ENCODE results near the gene HSD3B7.

Gene HSD3B7

GRCh38 chr16:30947541-30947858 lies 37.5 kb upstream of the HSD3B7 start:
- DNase-seq (ENCODE audit: low read depth, low spot score) = no peak
- Histone ChIP-seq H3K27me3 (ENCODE audit: insufficient read depth, insufficient read length) (no peaks in the 10 kb centered on the region), H3K4me1 (ENCODE audit: insufficient read depth, insufficient read length) (peaks cover 14% of the 10 kb centered on the region), H3K4me3 (ENCODE audit: insufficient read length, low read depth) (peak overlapping the region; percentile 40), H3K9ac (ENCODE audit: insufficient read length, low read depth) (peak overlapping the region; percentile 74), H3K36me3 (ENCODE audit: insufficient read depth, insufficient read length, low read length) (peaks cover 37% of the 10 kb centered on the region), H3K9me3 (ENCODE audit: insufficient read depth, low read length) (no peaks in the 10 kb centered on the region)
- TF ChIP-seq YY1 (IDR thresholded peaks at IDR 0.05; ENCODE audit: insufficient read depth, insufficient read length) = no peak
- no peak for TF ChIP-seq SUZ12 (IDR thresholded peaks at IDR 0.05; ENCODE audit: extremely low read depth, insufficient read depth, insufficient read length)
- no peak for TF ChIP-seq ZNF274 (IDR thresholded peaks at IDR 0.05; ENCODE audit: low read depth, low read length)

GRCh38 chr16:30947859-30948666 lies 36.9 kb upstream of the HSD3B7 start:
- Histone ChIP-seq H3K36me3 (ENCODE audit: insufficient read depth, insufficient read length, low read length) (peaks cover 31% of the 10 kb centered on the region), H3K9me3 (ENCODE audit: insufficient read depth, low read length) (no peaks in the 10 kb centered on the region), H3K4me1 (ENCODE audit: insufficient read depth, insufficient read length) (peaks cover 11% of the 10 kb centered on the region), H3K9ac (ENCODE audit: insufficient read length, low read depth) (peak overlapping the region; percentile 74), H3K27me3 (ENCODE audit: insufficient read depth, insufficient read length) (no peaks in the 10 kb centered on the region), H3K4me3 (ENCODE audit: insufficient read length, low read depth) (peak overlapping the region; percentile 69)
- peak; percentile 99 for DNase-seq (ENCODE audit: low read depth, low spot score)
- TF ChIP-seq SUZ12 (IDR thresholded peaks at IDR 0.05; ENCODE audit: extremely low read depth, insufficient read depth, insufficient read length) (no peak), YY1 (IDR thresholded peaks at IDR 0.05; ENCODE audit: insufficient read depth, insufficient read length) (no peak), ZNF274 (IDR thresholded peaks at IDR 0.05; ENCODE audit: low read depth, low read length) (no peak)

GRCh38 chr16:30948667-30949649 lies 36.0 kb upstream of the HSD3B7 start, which contains the start of gene ORAI3:
Gene ORAI3 (plus strand): TSS chr16:30949068. CDS start chr16:30949290, 222 bp downstream.
- TF ChIP-seq YY1 (IDR thresholded peaks at IDR 0.05; ENCODE audit: insufficient read depth, insufficient read length) (no peak), SUZ12 (IDR thresholded peaks at IDR 0.05; ENCODE audit: extremely low read depth, insufficient read depth, insufficient read length) (no peak), ZNF274 (IDR thresholded peaks at IDR 0.05; ENCODE audit: low read depth, low read length) (no peak)
- peak within 1 kb of the TSS; percentile 69 for H3K4me3 ChIP-seq (ENCODE audit: insufficient read length, low read depth)
- DNase-seq (ENCODE audit: low read depth, low spot score) = no peak

GRCh38 chr16:30949650-30950515 lies 35.1 kb upstream of the HSD3B7 start:
- no peaks in the 10 kb centered on the region for H3K9me3 ChIP-seq (ENCODE audit: insufficient read depth, low read length)
- no peak for TF ChIP-seq ZNF274 (IDR thresholded peaks at IDR 0.05; ENCODE audit: low read depth, low read length)
- no peak for TF ChIP-seq YY1 (IDR thresholded peaks at IDR 0.05; ENCODE audit: insufficient read depth, insufficient read length)
- no peak for TF ChIP-seq SUZ12 (IDR thresholded peaks at IDR 0.05; ENCODE audit: extremely low read depth, insufficient read depth, insufficient read length)
- peak overlapping the region; percentile 69 for H3K4me3 ChIP-seq (ENCODE audit: insufficient read length, low read depth)
- peak overlapping the region; percentile 97 for H3K9ac ChIP-seq (ENCODE audit: insufficient read length, low read depth)
- DNase-seq (ENCODE audit: low read depth, low spot score) = no peak
- H3K4me1 ChIP-seq (ENCODE audit: insufficient read depth, insufficient read length) = peaks cover 18% of the 10 kb centered on the region
- H3K27me3 ChIP-seq (ENCODE audit: insufficient read depth, insufficient read length) = no peaks in the 10 kb centered on the region
- peaks cover 21% of the 10 kb centered on the region for H3K36me3 ChIP-seq (ENCODE audit: insufficient read depth, insufficient read length, low read length)

More at GRCh38 chr16:30948667-30949649, 36.0 kb upstream of the HSD3B7 start, which contains the start of gene ORAI3:
- Histone ChIP-seq H3K36me3 (ENCODE audit: insufficient read depth, insufficient read length, low read length) (peaks cover 29% of the 10 kb centered on the region), H3K9ac (ENCODE audit: insufficient read length, low read depth) (peak within 1 kb of the TSS; percentile 97), H3K4me1 (ENCODE audit: insufficient read depth, insufficient read length) (peaks cover 17% of the 10 kb centered on the region), H3K9me3 (ENCODE audit: insufficient read depth, low read length) (no peaks in the 10 kb centered on the region), H3K27me3 (ENCODE audit: insufficient read depth, insufficient read length) (no peaks in the 10 kb centered on the region)

GRCh38 chr16:30950516-30951065 lies 34.4 kb upstream of the HSD3B7 start:
- H3K27me3 ChIP-seq (ENCODE audit: insufficient read depth, insufficient read length) = no peaks in the 10 kb centered on the region
- TF ChIP-seq SUZ12 (IDR thresholded peaks at IDR 0.05; ENCODE audit: extremely low read depth, insufficient read depth, insufficient read length) = no peak
- no peak for TF ChIP-seq YY1 (IDR thresholded peaks at IDR 0.05; ENCODE audit: insufficient read depth, insufficient read length)
- TF ChIP-seq ZNF274 (IDR thresholded peaks at IDR 0.05; ENCODE audit: low read depth, low read length) = no peak
- DNase-seq (ENCODE audit: low read depth, low spot score) = no peak
- peak overlapping the region; percentile 97 for H3K9ac ChIP-seq (ENCODE audit: insufficient read length, low read depth)
- peaks cover 18% of the 10 kb centered on the region for H3K4me1 ChIP-seq (ENCODE audit: insufficient read depth, insufficient read length)
- peaks cover 17% of the 10 kb centered on the region for H3K36me3 ChIP-seq (ENCODE audit: insufficient read depth, insufficient read length, low read length)
- no peaks in the 10 kb centered on the region for H3K9me3 ChIP-seq (ENCODE audit: insufficient read depth, low read length)
- H3K4me3 ChIP-seq (ENCODE audit: insufficient read length, low read depth) = no peak overlapping the region

- H3K4me1 ChIP-seq (ENCODE audit: insufficient read depth, insufficient read length) = peaks cover 18% of the 10 kb centered on the region
- no peak for DNase-seq (ENCODE audit: low read depth, low spot score)
Measured at GRCh38 chr16:30951193-30951592, 33.8 kb upstream of the HSD3B7 start.

More at GRCh38 chr16:30951193-30951592, 33.8 kb upstream of the HSD3B7 start:
- Histone ChIP-seq H3K4me3 (ENCODE audit: insufficient read length, low read depth) (no peak overlapping the region), H3K27me3 (ENCODE audit: insufficient read depth, insufficient read length) (no peaks in the 10 kb centered on the region), H3K36me3 (ENCODE audit: insufficient read depth, insufficient read length, low read length) (peaks cover 17% of the 10 kb centered on the region), H3K9ac (ENCODE audit: insufficient read length, low read depth) (no peak overlapping the region), H3K9me3 (ENCODE audit: insufficient read depth, low read length) (no peaks in the 10 kb centered on the region)
- TF ChIP-seq YY1 (IDR thresholded peaks at IDR 0.05; ENCODE audit: insufficient read depth, insufficient read length) = no peak

Measured in NT2/D1 (cell line).